ENCODE data around the gene ZBTB38.

ZBTB38 gene

DNA sequence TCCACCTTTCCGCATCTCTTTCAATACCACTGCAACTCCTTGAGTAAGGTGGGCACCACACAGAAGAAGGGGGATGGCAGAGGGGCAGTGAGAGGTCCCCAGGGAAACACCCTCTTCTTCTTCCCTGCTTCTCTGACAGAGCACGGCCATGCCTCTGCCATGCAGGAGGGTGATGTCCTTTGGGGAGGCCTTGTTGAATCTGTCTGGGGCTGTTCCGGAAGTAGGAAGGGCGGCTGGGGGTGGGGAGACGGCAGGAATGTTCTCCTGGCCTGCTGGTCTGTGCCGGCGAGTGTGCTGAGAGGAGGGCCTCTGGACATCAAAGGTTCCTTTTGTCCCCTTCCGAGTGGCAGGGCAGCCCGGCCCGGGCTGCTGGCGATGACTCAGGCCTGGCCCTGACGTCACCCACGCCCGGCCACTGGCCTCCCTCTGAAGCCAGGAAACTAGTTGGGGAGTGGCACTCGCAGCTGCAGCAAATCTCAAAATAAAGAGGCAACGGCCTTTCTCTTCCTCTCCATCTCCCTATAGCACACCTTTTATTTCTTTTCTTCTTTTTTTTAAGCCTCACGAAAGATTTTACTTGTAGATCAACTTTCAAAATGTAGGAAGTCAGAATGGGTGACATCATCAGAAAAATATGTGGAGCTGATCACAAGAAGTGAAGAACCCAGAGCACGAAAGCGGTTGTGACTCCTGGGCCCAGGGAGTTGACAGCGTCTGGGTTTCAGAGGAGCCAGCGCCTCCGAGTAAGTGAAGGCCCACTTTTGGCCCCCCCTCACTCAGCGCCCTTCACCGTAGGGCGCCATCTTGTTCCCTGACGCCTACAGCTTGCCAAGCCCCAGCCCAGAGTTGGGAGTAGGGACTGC is at the start of gene ZBTB38:
Gene ZBTB38 (plus strand): TSS at position 443 of the 863 bp plus-strand sequence. CDS start 73,885 bp downstream, outside the sequence.
- peak; percentile 97 for DNase-seq

- no peak for DNase-seq
Observed at GRCh38 chr3:141320399-141321108, 47.8 kb upstream of the ZBTB38 start.

GRCh38 chr3:141321109-141321497 is 47.2 kb upstream of the ZBTB38 start:
- DNase-seq: peak; percentile 48

DNA sequence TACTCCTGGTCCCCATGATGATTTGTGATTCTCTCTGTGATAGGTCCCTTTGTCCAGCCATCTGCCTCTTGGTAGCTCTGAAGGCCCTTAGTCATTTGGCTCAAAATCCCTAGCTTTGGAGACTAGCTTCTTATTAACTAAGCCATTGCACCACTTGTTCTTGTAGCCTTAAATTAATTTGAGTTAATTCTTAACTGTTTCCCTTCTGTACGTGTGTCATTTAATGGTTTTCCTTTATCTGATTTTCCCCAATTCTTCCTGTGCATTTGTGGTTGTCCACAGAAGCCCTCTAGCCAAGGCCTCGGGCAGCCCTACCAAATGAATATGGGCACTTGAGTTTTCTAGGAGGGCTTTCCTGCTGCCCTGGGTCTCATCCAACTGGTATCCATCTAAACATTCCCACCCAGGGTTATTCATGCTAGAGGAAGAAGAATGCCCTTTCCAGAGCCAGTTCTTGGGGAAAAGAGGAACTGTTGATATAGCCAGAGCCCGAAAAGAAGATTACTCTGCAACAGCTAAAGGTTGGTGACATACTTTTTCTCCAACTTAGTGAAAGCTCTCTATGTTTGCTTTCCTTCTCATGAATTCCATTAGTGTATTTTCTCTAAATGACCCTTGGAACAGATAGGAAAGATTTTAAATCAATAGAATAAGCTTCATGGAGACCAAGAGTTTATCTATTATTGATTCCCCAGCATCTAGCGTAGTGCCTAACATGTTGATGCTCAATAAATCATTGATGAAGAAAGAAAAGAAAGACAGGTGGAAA is 44.2 kb upstream of the ZBTB38 start:
- DNase-seq: no peak

DNA sequence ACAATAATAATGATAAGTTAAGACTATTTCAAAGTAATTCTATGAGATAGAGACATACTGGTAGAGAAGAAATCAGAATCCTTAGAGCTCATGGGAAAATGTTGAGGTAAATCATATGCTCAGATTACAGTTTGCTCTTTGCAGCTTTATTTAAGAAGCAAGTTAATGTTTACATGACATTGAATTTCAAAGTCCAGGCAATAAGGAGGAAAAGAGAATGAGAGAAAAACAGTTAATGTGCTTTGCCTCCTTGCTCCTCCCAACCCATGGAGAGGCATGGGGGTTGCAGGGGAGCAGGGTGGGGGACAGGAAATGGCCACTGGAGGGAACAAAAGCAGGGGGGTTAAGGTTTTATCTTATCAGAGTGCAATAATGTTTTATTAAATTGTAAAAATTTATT is 42.2 kb upstream of the ZBTB38 start:
- no peak for DNase-seq

GRCh38 chr3:141326626-141327025 is 41.7 kb upstream of the ZBTB38 start:
- DNase-seq: no peak

GRCh38 chr3:141328286-141329166 is 39.8 kb upstream of the ZBTB38 start:
- no peak for DNase-seq

GRCh38 chr3:141330235-141330634 is 38.1 kb upstream of the ZBTB38 start:
- DNase-seq: no peak

GRCh38 chr3:141330718-141331376 is 37.5 kb upstream of the ZBTB38 start:
- DNase-seq: peak; percentile 40

DNA sequence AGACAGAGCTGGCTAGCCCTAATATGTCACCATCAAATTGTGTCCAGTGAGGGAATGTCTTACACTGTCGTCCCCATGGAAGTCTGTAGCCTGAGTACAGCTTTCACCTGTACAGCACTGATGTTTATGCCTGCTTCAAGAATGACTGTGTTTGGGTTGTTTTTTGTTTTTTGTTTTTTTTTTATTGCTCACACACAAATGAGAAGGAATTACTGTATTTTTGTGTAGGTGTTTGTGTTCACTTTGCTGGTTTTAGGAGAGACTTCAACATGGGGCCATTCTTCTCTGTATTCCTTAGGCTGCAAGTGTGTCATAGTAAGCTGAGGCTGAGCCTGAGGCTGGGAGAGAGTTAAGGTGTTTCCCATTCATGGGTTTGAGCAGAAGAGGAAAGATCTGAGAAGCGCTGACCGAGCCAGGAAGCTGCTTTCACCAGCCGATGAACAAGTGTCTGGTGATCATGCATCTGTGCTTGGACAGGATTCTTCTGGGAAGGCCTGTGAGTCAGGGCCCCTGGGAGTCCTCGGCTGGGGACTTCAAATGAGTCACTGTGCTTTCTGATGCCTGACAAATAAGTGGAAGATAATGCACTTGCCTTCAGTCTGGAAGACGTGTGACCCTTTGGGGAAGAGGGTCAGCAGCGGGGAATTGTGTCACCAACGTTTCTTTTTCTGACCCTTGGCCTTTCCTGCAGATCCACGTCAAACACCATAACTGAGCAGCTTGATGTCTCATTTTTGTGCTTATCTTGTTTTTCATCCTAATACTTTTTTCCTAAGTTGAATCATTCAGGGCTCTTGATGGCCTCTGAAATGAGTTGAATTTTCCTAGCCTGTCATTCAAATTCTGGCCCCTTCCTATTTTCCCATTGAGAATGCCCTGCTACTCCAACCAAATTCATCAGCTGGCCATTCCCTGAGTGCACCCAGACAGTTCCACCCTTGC is 36.7 kb upstream of the ZBTB38 start:
- peak; percentile 98 for DNase-seq

DNA sequence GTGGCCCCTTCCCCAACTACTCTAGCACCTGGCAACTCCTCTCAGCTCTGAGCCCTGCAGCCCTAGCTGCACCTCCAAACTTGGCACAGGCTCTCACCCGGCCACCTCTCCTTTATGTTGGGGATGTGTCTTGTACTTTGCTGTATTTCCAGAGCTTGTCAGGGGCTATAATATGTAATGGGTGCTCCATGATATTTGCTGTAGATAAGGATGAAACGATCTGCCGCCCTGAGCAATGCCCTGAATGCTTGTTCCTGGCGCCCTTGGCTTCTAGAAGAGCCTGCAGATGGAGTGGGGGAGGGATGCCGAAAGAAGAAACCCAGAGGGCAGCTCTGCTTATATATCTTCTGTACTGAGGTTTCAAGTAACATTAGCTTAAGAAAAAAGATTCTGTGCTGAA is 35.9 kb upstream of the ZBTB38 start:
- DNase-seq: no peak

GRCh38 chr3:141333836-141334626 is 34.3 kb upstream of the ZBTB38 start:
- DNase-seq: peak; percentile 19

DNA sequence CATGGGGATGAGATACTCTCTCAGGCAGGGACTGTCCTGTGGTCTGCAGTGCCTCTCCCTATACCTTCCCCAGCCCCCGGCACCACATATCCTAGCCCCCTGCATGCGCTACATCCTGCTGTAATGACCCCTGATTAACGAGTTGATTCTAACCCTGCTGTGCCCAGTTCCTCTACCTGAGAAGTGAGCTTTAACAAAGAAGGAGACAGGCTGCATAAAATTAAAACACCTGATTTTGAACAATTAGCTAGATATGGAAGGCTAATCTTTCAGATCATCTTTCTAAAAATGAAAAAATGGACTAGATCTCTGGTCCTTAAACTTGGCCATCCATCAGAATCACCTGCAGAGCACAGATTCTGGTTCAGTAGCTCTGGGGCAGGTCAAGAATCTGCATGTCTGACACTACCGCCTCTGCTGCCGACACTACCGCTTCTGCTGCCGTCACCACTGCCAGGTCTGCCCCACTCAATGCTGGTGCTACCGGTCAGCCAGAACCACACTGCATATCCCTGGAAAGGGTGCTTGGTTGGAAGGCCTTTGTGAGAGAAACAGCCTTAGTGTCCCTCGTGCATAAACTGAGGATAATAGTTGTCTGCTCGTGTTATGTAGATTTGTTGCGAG is 33.6 kb upstream of the ZBTB38 start:
- no peak for DNase-seq

GRCh38 chr3:141335531-141336061 is 32.7 kb upstream of the ZBTB38 start:
- DNase-seq: peak; percentile 81

GRCh38 chr3:141336672-141337522 is 31.4 kb upstream of the ZBTB38 start:
- DNase-seq: peak; percentile 88

DNA sequence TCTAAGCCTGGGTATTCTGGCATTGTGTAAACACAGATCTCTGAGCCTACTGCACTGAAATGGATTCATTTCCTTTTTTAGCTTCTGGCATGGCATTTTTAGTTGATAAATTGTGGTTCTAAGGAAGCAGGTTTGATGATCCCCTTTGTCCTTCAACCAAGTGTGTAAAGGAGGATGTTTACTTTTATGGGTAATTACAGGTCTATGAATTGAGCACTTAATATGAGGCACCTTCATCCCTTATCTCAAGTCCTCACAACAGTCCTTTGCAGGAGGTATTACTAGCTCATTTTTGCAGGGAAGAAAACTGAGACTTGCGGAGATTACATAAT is 30.8 kb upstream of the ZBTB38 start:
- no peak for DNase-seq

DNA sequence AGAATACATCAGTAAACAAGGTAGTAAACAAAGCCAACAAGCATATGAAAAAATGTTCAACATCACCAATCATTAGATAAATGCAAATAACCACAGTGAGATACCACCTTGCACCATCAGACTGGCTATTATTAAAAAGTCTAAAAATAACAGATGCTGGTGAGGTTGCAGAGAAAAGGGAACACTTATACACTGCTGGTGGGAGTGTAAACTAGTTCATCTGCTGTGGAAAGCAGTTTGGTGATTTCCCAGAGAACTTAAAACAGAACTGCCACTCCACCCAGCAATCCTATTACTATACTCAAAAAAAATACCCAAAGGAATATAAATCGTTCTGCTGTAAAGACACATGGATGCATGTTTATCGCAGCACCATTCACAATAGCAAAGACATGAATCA is 30.3 kb upstream of the ZBTB38 start:
- DNase-seq: no peak

- no peak for DNase-seq
Observed at GRCh38 chr3:141338881-141339280, 29.4 kb upstream of the ZBTB38 start.
